Dedifferentiated amniotic fluid mesenchymal stem cell (primary cell): ENCODE measurements around the gene SPRR2D.
"Not testable (repeated sequence)": the region's sequence is repeated elsewhere in the genome, so short reads cannot be mapped to it uniquely, and the experiment has no call there.

ENCODE experiments used
- DNase-seq: peaks from one replicate; pipeline ENCODE4 v3.0.0-alpha.2; 2016; ENCODE audit errors: extremely low spot score

The SPRR2D gene

GRCh38 chr1:153011235-153011758 lies 29.6 kb downstream of the SPRR2D start:
- not testable (repeated sequence) for DNase-seq

GRCh38 chr1:153001382-153001781 lies 39.5 kb downstream of the SPRR2D start, which contains the start of gene SPRR3:
SPRR3 (plus strand) TSS chr1:153001749; CDS start chr1:153003021, 1,272 bp downstream.
- no peak for DNase-seq

GRCh38 chr1:153000294-153000693 lies 40.6 kb downstream of the SPRR2D start:
- DNase-seq, result no peak

- no peak for DNase-seq
Measured at GRCh38 chr1:152999818-153000217, 41.1 kb downstream of the SPRR2D start.

GRCh38 chr1:152998476-152998875 lies 42.4 kb downstream of the SPRR2D start:
- DNase-seq, result no peak

- DNase-seq, result no peak
Measured at GRCh38 chr1:152997901-152998300, 43.0 kb downstream of the SPRR2D start.

GRCh38 chr1:152996633-152997400 lies 44.1 kb downstream of the SPRR2D start:
- no peak for DNase-seq

GRCh38 chr1:152995842-152996241 lies 45.1 kb downstream of the SPRR2D start:
- DNase-seq, result no peak

GRCh38 chr1:152993186-152993585 lies 47.7 kb downstream of the SPRR2D start:
- DNase-seq, result no peak
